ENCODE data around the gene GALNS.

The GALNS gene

DNA sequence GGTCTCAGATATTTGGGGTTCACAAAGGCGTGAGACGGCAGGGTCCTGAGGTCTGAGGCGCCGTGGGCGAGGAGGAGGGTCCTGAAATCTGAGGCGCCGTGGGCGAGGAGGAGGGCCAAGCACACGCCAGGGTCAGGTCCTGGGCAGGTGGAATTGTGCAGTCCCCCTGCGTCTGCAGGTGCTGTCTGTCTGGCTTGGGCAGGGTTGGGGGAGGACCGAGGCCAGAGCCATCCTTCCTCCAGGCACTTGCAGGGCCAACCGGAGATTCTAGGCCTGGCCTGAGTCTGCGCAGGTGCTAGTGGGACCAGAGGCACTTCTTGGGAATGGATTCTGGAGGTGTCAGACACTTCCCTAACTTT, 42.6 kb downstream of the GALNS start:
- DNase-seq, result no peak

GRCh38 chr16:88813269-88814143, 43.2 kb downstream of the GALNS start:
- DNase-seq, result no peak

- no peak for DNase-seq
Observed at GRCh38 chr16:88812513-88813268, 44.1 kb downstream of the GALNS start.

- peak; percentile 94 for DNase-seq
Observed at GRCh38 chr16:88811769-88812512, 44.8 kb downstream of the GALNS start, which contains the start of gene APRT. Gene APRT (minus strand): TSS chr16:88811928. CDS start chr16:88811899, 29 bp downstream.

GRCh38 chr16:88810912-88811768, 45.6 kb downstream of the GALNS start:
- peak; percentile 52 for DNase-seq

DNA sequence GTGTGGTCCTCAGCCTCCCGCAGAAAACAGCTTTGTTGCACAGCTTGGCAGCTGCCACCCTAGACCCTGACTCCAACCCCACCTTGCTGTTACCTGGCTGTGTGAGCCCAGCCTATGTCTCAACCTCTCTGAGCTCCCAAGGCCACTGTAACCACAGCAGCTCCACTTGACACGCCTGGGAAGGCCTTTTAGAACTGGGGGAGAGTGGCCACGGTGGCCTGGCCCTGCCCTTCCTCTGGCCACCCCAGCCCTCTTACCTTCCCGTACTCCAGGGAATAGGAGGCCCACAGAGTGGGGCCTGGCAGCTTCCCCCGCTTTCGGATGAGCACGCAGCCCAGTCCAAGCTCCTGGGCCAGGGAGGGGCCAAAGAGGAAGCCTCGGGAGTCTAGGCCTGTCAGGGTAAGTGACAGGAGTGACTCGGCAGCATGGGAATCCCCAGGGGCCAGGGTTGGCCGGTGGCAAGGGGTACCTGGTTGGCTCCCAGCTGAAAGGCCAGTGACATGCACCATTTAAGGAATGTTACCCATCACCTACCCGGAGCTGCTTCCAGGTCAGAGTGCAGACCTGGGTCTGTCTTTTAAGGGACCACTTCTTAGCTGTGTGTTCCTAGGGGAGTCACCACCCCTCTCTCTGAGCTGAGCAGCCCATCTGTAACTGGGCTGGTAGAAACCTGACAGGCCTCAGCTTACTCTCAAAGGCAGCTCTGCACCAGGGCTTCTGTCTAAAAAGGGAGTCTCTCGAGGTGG, 46.4 kb downstream of the GALNS start:
- DNase-seq, result no peak

DNA sequence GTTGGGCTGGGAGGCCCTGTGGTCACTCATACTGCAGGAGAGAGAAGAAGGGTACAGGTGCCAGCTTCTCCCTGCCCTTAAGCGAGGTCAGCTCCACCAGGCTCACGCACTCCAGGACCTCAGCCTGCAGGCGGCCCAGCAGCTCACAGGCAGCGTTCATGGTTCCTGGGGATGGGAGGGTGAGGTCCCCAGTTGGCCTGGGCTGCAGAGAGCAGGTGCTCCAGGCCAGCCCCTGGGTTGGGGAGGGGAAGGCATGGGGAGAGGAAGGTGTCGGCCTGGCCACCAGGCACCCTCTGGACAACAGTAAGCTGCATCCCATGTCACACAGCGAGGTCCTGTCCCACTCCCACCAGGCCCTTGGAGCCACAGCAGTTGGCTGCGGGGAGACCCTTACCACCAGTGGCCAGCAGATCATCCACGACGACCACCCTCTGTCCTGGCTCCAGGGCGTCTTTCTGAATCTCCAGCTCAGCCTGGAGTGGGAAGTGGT, 47.0 kb downstream of the GALNS start:
- DNase-seq, result no peak

DNA sequence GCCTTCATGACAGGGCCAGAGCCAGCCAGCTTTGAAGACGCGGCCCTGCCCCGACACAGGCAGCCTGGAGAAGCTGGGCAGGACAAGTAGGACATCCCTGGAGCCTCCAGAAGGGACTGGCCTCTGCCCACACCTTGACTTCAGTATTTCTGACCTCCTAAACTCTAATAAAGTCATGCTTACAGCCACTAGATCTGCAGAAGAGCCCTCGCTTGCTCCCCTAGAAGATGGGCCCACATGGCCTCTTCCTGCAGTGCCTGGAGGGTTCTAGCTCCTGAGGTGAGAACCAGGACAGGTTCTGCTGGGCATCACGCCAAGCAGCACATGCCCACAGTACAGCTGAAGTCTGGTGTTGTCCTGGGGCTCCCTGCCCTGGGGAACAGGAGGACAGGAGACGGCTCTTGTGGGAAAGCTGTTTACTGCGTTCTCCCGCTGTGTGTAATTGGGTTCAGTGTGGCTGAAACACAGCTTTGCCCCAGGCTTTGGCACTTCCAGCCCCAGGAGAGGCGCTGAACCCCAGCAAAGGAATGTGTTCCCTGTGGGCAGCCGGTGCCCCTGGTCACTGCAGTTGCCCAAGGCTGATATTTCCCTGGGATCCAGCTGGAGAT, 47.6 kb downstream of the GALNS start:
- no peak for DNase-seq

- DNase-seq, result no peak
Observed at GRCh38 chr16:88807626-88808453, 48.9 kb downstream of the GALNS start.

DNA sequence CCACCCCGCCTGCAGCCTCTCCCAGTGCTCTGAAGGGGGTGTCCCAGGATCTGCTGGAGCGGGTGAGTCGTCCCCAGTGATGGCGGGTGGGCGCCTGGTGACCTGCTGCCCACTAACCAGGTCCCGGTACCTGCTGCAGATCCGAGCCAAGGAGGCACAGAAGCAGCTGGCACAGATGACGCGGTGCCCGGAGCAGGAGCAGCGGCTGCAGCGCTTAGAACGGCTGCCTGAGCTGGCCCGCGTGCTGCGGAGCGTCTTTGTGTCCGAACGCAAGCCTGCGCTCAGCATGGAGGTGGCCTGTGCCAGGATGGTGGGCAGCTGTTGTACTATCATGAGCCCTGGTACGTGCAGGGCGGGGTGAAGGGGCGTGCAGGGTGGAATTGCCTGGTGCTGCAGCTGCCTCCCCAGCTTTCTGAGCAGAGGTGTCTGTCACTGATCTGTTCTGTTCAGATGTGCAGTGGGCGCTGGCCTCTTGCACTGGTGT, 49.6 kb downstream of the GALNS start:
- no peak for DNase-seq

DNA sequence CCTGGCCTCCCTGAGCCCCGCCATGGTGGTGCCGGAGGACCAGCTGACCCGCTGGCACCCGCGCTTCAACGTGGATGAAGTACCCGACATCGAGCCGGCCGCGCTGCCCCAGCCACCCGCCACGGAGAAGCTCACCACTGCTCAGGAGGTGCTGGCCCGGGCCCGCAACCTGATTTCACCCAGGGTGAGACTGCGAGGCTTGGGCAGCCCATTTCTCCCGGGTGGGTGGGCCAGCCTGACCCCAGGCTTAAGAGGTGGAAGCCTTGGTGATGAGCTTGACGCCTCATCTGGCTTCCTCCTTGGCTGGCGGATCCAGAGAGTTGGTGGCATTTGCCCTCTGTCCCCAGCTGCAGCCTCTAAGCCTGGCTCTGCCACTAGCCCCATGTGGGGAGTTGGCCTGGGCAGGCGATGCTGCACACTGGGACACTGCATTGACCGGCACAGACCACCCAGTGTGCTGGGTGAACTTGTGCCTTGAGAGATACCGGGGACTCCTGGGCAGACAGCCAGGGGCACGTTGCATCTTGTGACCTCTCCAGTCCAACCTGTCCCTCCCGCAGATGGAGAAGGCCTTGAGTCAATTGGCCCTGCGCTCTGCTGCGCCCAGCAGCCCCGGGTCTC, 50.1 kb downstream of the GALNS start:
- DNase-seq, result no peak

GRCh38 chr16:88805887-88806393, 50.8 kb downstream of the GALNS start:
- no peak for DNase-seq

GRCh38 chr16:88805340-88805715, 51.4 kb downstream of the GALNS start:
- no peak for DNase-seq

DNA sequence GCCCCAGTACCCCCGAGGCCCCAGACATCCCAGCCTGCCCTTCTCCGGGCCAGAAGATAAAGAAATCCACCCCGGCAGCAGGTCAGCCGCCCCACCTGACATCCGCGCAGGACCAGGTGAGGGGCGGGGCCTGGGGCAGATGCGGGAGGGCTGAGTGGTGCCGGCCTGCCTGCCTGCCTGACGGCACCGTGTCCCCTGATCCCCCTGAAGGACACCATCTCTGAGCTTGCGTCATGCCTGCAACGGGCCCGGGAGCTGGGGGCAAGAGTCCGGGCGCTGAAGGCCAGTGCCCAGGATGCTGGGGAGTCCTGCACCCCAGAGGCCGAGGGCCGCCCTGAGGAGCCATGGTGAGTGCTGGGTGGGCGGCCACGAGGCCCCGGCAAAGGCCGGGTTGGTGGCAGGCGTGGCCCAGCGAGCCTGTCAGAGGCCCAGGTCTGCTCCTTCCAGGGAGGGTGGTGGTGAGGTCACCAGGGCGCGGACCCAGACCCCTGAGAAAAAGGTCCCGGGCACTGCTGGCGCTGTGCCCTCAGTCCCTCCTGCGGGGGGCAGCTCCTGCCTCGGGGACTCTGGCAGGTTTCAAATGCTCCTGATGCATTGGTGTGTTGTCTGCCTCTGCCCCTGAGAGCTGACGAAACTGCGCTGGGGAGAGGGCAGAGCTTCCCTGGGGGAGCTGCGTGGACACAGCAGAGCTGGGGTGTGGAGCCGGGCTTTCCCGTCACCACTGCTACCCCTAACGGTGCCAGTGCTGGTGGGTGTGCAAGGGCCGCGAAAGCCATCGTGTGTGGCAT, 52.0 kb downstream of the GALNS start:
- DNase-seq, result no peak

GRCh38 chr16:88804173-88804551, 52.6 kb downstream of the GALNS start:
- DNase-seq, result no peak

- DNase-seq, result peak; percentile 76
Observed at GRCh38 chr16:88803264-88803987, 53.3 kb downstream of the GALNS start, which contains the start of gene CDT1. Gene CDT1 (plus strand): TSS chr16:88803789. CDS start chr16:88803832, 43 bp downstream.

GRCh38 chr16:88800277-88800592, 56.5 kb downstream of the GALNS start:
- no peak for DNase-seq
